Mesenchymal stem cell (in vitro differentiated cells and primary cell): ENCODE measurements around the gene CSPG4.
A peak's percentile ranks its signal among the peaks of the same experiment; 100 is the strongest.

Experiments
- DNase-seq: peaks from one replicate; pipeline ENCODE4 v3.0.0-alpha.2; 2013
- H2AFZ ChIP-seq: one replicate; pipeline ENCODE4 v1.6.1; 2013; ENCODE audit warnings: low read depth, mild to moderate bottlenecking, control low read depth, inconsistent platforms, low read length, moderate library complexity
- H2AK5ac ChIP-seq: 2 replicates; pipeline ENCODE4 v1.6.1; 2013; ENCODE audit warnings: low read length, moderate library complexity, mild to moderate bottlenecking, inconsistent platforms; ENCODE audit not compliant: severe bottlenecking
- H2BK120ac ChIP-seq: one replicate; pipeline ENCODE4 v1.6.1; 2013; ENCODE audit warnings: low read depth, mild to moderate bottlenecking, inconsistent platforms, low read length, moderate library complexity
- H2BK12ac ChIP-seq, 2 experiments: one replicate each; pipeline ENCODE4 v1.6.1; 2013; ENCODE audit warnings: inconsistent platforms in 2 of 2, low read length in 2 of 2, mild to moderate bottlenecking in 2 of 2, moderate library complexity in 2 of 2, control low read depth in 1 of 2
- H2BK15ac ChIP-seq: one replicate; pipeline ENCODE4 v1.6.1; 2013; ENCODE audit warnings: mild to moderate bottlenecking, low read depth, inconsistent platforms; ENCODE audit not compliant: poor library complexity, severe bottlenecking
- H2BK5ac ChIP-seq: 2 replicates; pipeline ENCODE4 v1.6.1; 2013; ENCODE audit warnings: low read depth, mild to moderate bottlenecking, low read length, control low read depth, inconsistent platforms; ENCODE audit not compliant: poor library complexity, severe bottlenecking
- H3K14ac ChIP-seq, 2 experiments: one replicate each; pipeline ENCODE4 v1.6.1; 2013; ENCODE audit warnings: inconsistent platforms in 2 of 2, low read length in 2 of 2, control low read depth in 1 of 2, mild to moderate bottlenecking in 1 of 2, moderate library complexity in 1 of 2
- H3K18ac ChIP-seq, 2 experiments: one replicate each; pipeline ENCODE4 v1.6.1; 2013; ENCODE audit warnings: inconsistent platforms in 2 of 2, low read length in 2 of 2, control low read depth in 1 of 2, low read depth in 1 of 2, mild to moderate bottlenecking in 1 of 2
- H3K23ac ChIP-seq, 2 experiments: one replicate each; pipeline ENCODE4 v1.6.1; 2013; ENCODE audit warnings: inconsistent platforms in 2 of 2, low read length in 2 of 2, mild to moderate bottlenecking in 2 of 2, moderate library complexity in 2 of 2, control low read depth in 1 of 2
- H3K27ac ChIP-seq: 2 replicates; pipeline ENCODE4 v1.5.1; 2013; ENCODE audit warnings: mild to moderate bottlenecking, moderate library complexity, low read length, control low read depth, inconsistent platforms; ENCODE audit not compliant: poor library complexity, severe bottlenecking
- H3K27me3 ChIP-seq, 2 experiments: 2 replicates each; pipeline versions ENCODE4 v1.6.1 to v1.7.0; 2013; ENCODE audit warnings: low read length in 2 of 2, mild to moderate bottlenecking in 2 of 2, moderate library complexity in 2 of 2, control low read depth in 1 of 2, inconsistent platforms in 1 of 2; ENCODE audit not compliant: control insufficient read depth in 1 of 2, insufficient read depth in 1 of 2
- H3K36me3 ChIP-seq, 2 experiments: 2 replicates each; pipeline versions ENCODE4 v1.6.1 to v1.7.0; 2013; ENCODE audit warnings: low read length in 2 of 2, control low read depth in 1 of 2, inconsistent platforms in 1 of 2, low read depth in 1 of 2, mild to moderate bottlenecking in 1 of 2; ENCODE audit not compliant: insufficient read depth in 2 of 2, control insufficient read depth in 1 of 2
- H3K4ac ChIP-seq, 2 experiments: one replicate each; pipeline ENCODE4 v1.6.1; 2013; ENCODE audit warnings: inconsistent platforms in 2 of 2, low read length in 2 of 2, mild to moderate bottlenecking in 2 of 2, moderate library complexity in 2 of 2, control low read depth in 1 of 2, low read depth in 1 of 2
- H3K4me1 ChIP-seq: 2 replicates; pipeline ENCODE4 v1.6.1; 2013; ENCODE audit warnings: low read depth, low read length, control low read depth; ENCODE audit not compliant: control insufficient read depth, insufficient read depth
- H3K4me2 ChIP-seq: 2 replicates; pipeline ENCODE4 v1.6.1; 2013; ENCODE audit warnings: low read length, mild to moderate bottlenecking, inconsistent platforms; ENCODE audit not compliant: poor library complexity, severe bottlenecking
- H3K4me3 ChIP-seq, 2 experiments: 2 replicates each; pipeline versions ENCODE4 v1.5.1 to v1.7.0; 2013; ENCODE audit warnings: low read length in 2 of 2, mild to moderate bottlenecking in 2 of 2, control low read depth in 1 of 2, low read depth in 1 of 2; ENCODE audit not compliant: insufficient read depth in 1 of 2
- H3K79me1 ChIP-seq: replicated peaks from 2 replicates; pipeline ENCODE4 v1.6.1; 2013; ENCODE audit warnings: mild to moderate bottlenecking, control low read depth, low read length, inconsistent platforms; ENCODE audit not compliant: poor library complexity, severe bottlenecking
- H3K9ac ChIP-seq: 2 replicates; pipeline ENCODE4 v1.7.0; 2013; ENCODE audit warnings: mild to moderate bottlenecking, low read length, moderate library complexity
- H3K9me3 ChIP-seq: 2 replicates; pipeline ENCODE4 v1.7.0; 2013; ENCODE audit warnings: mild to moderate bottlenecking, low read length; ENCODE audit not compliant: control insufficient read depth
- H4K8ac ChIP-seq: one replicate; pipeline ENCODE4 v1.6.1; 2013; ENCODE audit warnings: inconsistent platforms, mild to moderate bottlenecking, low read length, moderate library complexity
- H4K91ac ChIP-seq: one replicate; pipeline ENCODE4 v1.6.1; 2013; ENCODE audit warnings: mild to moderate bottlenecking, low read length, inconsistent platforms
- WGBS: methylation state at CpG from one replicate; pipeline ENCODE4 v1.1.7; 2013; ENCODE audit warnings: mixed read lengths; 5-methylcytosine and 5-hydroxymethylcytosine counted together

The CSPG4 gene

GRCh38 chr15:75725719-75726607 is 13.3 kb upstream of the CSPG4 start:
- no peak overlapping the region for H4K8ac ChIP-seq
- H3K23ac ChIP-seq: peak overlapping the region in 1 of 2 experiments; percentile 50
- no peak overlapping the region for H2AFZ ChIP-seq
- no peak overlapping the region for H3K18ac ChIP-seq
- H3K4me1 ChIP-seq: peaks cover 18% of the 10 kb centered on the region
- no peak overlapping the region for H3K27ac ChIP-seq
- no peak overlapping the region for H3K4ac ChIP-seq
- no peak overlapping the region for H3K4me2 ChIP-seq
- no peak overlapping the region for H2BK5ac ChIP-seq
- H3K27me3 ChIP-seq: no peaks in the 10 kb centered on the region
- H2BK120ac ChIP-seq: no peak overlapping the region
- DNase-seq: peak; percentile 63
- H3K36me3 ChIP-seq: no peaks in the 10 kb centered on the region
- H3K9ac ChIP-seq: no peak overlapping the region
- H2BK15ac ChIP-seq: no peak overlapping the region
- peak overlapping the region in 1 of 2 experiments; percentile 36 for H3K14ac ChIP-seq
- H3K4me3 ChIP-seq: no peak overlapping the region
- WGBS: 87% methylated on average over 11 of the region's 11 CpGs
- no peaks in the 10 kb centered on the region for H3K9me3 ChIP-seq
- H3K79me1 ChIP-seq: no peaks in the 10 kb centered on the region
- peak overlapping the region; percentile 29 for H4K91ac ChIP-seq
- no peak overlapping the region for H2AK5ac ChIP-seq
- no peak overlapping the region for H2BK12ac ChIP-seq

- Histone ChIP-seq H3K4me2 (no peak overlapping the region), H3K4me1 (peaks cover 19% of the 10 kb centered on the region), H3K9ac (no peak overlapping the region), H3K27ac (no peak overlapping the region), H4K91ac (peak overlapping the region; percentile 29), H3K23ac (no peak overlapping the region), H3K27me3 (no peaks in the 10 kb centered on the region), H3K4me3 (no peak overlapping the region), H2AFZ (no peak overlapping the region), H3K9me3 (no peaks in the 10 kb centered on the region), H3K14ac (no peak overlapping the region), H2AK5ac (no peak overlapping the region), H2BK12ac (peak overlapping the region; percentile 18 to 43), H3K18ac (no peak overlapping the region), H2BK15ac (peak overlapping the region; percentile 31), H4K8ac (peak overlapping the region; percentile 50), H2BK120ac (no peak overlapping the region), H3K36me3 (no peaks in the 10 kb centered on the region), H2BK5ac (no peak overlapping the region), H3K79me1 (no peaks in the 10 kb centered on the region), H3K4ac (no peak overlapping the region)
- DNase-seq: no peak
- WGBS: 90% methylated on average over 12 of the region's 15 CpGs
Measured at GRCh38 chr15:75725006-75725718, 12.5 kb upstream of the CSPG4 start.

GRCh38 chr15:75723847-75724660 is 11.4 kb upstream of the CSPG4 start:
- Histone ChIP-seq H3K14ac (peak overlapping the region in 1 of 2 experiments; percentile 76), H3K79me1 (no peaks in the 10 kb centered on the region), H2AK5ac (peak overlapping the region; percentile 43), H3K4me2 (peak overlapping the region; percentile 25), H3K4me3 (peak overlapping the region in 1 of 2 experiments; percentile 38), H3K36me3 (no peaks in the 10 kb centered on the region), H3K4ac (peak overlapping the region; percentile 29 to 98), H2BK15ac (peak overlapping the region; percentile 92), H3K23ac (no peak overlapping the region), H2BK120ac (peak overlapping the region; percentile 78), H3K4me1 (peaks cover 19% of the 10 kb centered on the region), H3K27me3 (no peaks in the 10 kb centered on the region), H3K9ac (peak overlapping the region; percentile 89), H2AFZ (peak overlapping the region; percentile 67), H3K9me3 (no peaks in the 10 kb centered on the region), H4K91ac (peak overlapping the region; percentile 77), H2BK5ac (no peak overlapping the region), H2BK12ac (peak overlapping the region; percentile 43 to 99), H3K27ac (no peak overlapping the region), H4K8ac (peak overlapping the region; percentile 92), H3K18ac (peak overlapping the region; percentile 74 to 97)
- DNase-seq: peak; percentile 98
- 4% methylated on average over 7 of the region's 9 CpGs for WGBS
